Nephron progenitor cell (in vitro differentiated cells): ENCODE data around the gene BTBD2.

Experiments
- DNase-seq: peaks from one replicate; pipeline ENCODE4 v3.0.0; 2021
- H3K27ac Mint-ChIP-seq: 2 replicates; pipeline ENCODE4 v1.8.0; 2021; ENCODE audit warnings: mild to moderate bottlenecking, moderate library complexity, mixed read lengths
- H3K27me3 Mint-ChIP-seq: 2 replicates; pipeline ENCODE4 v1.8.0; 2021; ENCODE audit warnings: mild to moderate bottlenecking, low read depth, mixed read lengths; ENCODE audit not compliant: poor library complexity
- H3K36me3 Mint-ChIP-seq: 2 replicates; pipeline ENCODE4 v1.8.0; 2021; ENCODE audit warnings: low read depth, mixed read lengths
- H3K4me1 Mint-ChIP-seq: 2 replicates; pipeline ENCODE4 v1.8.0; 2021; ENCODE audit warnings: mixed read lengths
- H3K4me3 Mint-ChIP-seq: 2 replicates; pipeline ENCODE4 v1.8.0; 2021; ENCODE audit warnings: mild to moderate bottlenecking, moderate library complexity, mixed read lengths
- H3K9me3 Mint-ChIP-seq: 2 replicates; pipeline ENCODE4 v1.8.0; 2021; ENCODE audit warnings: mild to moderate bottlenecking, moderate library complexity, mixed read lengths
- TF ChIP-seq, protein P1 (sequence below): fragments of 200-600 bp; sonication (generic); IDR thresholded peaks from 2 replicates; pipeline ENCODE4 v1.5.0; 2021; ENCODE audit warnings: antibody characterized with exemption

Gene BTBD2

DNA sequence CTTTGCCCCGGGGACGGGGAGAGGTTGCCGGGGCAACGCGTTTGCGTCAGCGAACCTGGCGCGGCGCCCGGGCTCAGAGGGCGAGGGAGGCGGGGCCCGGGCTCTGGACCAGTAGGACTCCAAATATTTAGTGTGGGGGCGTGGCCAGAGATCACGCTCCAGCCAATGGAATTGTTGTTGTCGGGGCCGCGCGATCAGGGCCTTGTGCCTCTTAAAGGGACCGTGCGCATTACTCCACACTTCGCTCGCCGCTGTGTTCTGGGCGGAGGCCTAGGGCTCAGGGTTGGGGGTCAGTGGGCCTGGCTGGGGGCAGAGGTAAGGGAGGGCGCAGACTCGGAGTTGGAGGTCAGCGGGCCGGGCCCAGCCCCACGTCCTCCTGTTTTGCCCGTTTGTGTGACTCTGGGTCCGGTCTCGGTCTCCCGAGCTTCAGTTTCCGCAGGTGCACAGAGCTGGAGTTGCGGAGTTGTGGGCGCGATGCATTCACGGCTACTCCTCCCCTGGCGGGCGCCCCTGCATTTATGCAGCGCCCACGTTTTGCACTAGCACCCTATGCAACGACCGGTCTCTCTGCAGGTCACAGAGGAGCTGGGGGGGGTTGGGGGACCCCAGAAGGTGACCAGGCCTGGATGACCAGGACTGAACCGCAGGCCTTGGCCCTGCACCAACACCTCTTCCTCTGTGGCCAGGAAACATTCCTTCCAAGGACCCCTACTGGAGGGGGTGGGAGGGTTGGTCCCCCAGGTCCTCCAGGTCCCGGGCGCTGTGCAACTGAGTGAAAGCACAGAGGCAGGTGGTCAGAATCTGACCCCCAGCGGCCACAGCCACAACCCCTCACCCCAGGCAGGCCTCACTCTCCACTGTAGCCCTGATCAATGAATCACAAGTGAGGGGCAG is 46.2 kb upstream of the BTBD2 start:
- DNase-seq = peak; percentile 99
- TF ChIP-seq, protein P1, sequence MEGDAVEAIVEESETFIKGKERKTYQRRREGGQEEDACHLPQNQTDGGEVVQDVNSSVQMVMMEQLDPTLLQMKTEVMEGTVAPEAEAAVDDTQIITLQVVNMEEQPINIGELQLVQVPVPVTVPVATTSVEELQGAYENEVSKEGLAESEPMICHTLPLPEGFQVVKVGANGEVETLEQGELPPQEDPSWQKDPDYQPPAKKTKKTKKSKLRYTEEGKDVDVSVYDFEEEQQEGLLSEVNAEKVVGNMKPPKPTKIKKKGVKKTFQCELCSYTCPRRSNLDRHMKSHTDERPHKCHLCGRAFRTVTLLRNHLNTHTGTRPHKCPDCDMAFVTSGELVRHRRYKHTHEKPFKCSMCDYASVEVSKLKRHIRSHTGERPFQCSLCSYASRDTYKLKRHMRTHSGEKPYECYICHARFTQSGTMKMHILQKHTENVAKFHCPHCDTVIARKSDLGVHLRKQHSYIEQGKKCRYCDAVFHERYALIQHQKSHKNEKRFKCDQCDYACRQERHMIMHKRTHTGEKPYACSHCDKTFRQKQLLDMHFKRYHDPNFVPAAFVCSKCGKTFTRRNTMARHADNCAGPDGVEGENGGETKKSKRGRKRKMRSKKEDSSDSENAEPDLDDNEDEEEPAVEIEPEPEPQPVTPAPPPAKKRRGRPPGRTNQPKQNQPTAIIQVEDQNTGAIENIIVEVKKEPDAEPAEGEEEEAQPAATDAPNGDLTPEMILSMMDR = no peak
- H3K4me1 Mint-ChIP-seq = peaks cover 53% of the 10 kb centered on the region
- H3K27ac Mint-ChIP-seq = peak overlapping the region; percentile 97
- H3K36me3 Mint-ChIP-seq = no peaks in the 10 kb centered on the region
- no peaks in the 10 kb centered on the region for H3K27me3 Mint-ChIP-seq
- H3K9me3 Mint-ChIP-seq = no peaks in the 10 kb centered on the region
- peak overlapping the region; percentile 82 for H3K4me3 Mint-ChIP-seq

DNA sequence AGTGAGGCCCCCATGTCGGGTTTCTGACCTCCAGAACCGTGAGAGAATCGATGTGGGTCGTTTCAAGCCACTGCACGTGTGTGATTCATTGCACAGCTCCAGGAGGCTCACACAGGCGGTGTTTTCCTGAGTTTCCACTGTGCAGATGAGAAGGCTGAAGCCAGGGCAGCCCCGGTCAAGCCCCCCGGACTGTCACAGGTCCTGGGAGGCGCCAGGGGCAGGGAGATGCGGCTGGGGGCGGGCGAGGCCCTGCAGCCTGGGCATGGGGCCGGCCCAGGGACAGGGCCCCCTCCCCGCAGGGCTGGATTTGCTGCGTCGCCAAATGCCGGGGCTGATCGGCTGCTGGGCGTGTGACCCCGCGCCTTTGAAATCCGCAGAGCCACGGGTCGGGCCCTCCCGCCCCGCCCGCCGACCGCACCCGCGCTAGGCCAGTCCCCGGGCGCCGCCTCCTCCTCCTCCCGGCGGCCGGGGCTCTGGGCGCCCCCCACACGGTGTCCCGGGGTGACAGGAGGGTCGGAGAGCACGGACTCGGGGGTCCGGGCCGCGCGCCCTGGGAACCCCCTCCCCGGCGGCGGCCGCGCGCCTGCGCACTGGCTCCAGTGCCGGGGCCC is 45.5 kb upstream of the BTBD2 start:
- DNase-seq = no peak
- Mint-ChIP-seq H3K4me1 (peaks cover 57% of the 10 kb centered on the region), H3K27me3 (no peaks in the 10 kb centered on the region), H3K36me3 (no peaks in the 10 kb centered on the region), H3K4me3 (peak overlapping the region; percentile 84), H3K9me3 (no peaks in the 10 kb centered on the region), H3K27ac (peak overlapping the region; percentile 99)
- TF ChIP-seq, protein P1 = no peak

DNA sequence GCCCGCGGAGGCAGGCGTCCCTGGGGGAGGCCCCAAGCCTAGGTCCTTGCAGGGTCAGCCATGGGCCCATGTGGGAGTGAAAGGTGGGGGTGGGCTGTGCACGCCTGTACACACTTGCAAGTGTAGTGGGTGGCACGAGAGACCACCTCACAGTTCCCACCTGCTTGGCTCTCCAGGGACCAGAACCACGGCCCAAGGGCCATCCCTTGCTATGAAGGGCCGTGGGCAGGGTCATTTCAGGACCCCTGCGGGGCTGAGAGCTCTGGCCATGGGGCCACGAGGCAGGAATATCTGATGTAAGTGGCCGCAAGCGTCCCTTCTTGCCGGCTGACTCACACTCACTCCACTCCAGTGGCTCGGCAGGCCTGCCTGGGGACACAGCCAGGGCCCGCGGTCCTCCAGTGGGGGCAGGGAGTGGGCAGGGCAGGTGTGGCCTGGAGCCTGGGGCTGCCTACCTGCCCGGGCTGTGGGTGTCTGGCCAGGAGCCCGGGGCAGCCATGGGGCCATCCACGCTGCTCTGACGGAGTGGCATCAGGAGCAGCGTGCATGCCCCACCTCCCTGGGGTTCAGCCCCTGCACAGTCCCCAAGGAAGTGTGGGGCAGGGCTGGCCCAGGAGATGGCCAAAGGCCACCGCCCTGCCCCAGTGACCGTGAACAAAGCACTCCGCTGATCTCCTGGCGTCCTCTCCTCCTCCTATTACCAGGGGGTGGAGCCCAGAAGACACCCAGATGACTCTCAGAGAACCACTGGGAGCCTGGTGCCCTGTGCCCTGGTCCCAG is 44.1 kb upstream of the BTBD2 start:
- Mint-ChIP-seq H3K27me3 (no peaks in the 10 kb centered on the region), H3K4me3 (peak overlapping the region; percentile 84), H3K36me3 (no peaks in the 10 kb centered on the region), H3K27ac (peak overlapping the region; percentile 99), H3K9me3 (no peaks in the 10 kb centered on the region), H3K4me1 (peaks cover 61% of the 10 kb centered on the region)
- TF ChIP-seq, protein P1 = no peak
- peak; percentile 61 for DNase-seq

DNA sequence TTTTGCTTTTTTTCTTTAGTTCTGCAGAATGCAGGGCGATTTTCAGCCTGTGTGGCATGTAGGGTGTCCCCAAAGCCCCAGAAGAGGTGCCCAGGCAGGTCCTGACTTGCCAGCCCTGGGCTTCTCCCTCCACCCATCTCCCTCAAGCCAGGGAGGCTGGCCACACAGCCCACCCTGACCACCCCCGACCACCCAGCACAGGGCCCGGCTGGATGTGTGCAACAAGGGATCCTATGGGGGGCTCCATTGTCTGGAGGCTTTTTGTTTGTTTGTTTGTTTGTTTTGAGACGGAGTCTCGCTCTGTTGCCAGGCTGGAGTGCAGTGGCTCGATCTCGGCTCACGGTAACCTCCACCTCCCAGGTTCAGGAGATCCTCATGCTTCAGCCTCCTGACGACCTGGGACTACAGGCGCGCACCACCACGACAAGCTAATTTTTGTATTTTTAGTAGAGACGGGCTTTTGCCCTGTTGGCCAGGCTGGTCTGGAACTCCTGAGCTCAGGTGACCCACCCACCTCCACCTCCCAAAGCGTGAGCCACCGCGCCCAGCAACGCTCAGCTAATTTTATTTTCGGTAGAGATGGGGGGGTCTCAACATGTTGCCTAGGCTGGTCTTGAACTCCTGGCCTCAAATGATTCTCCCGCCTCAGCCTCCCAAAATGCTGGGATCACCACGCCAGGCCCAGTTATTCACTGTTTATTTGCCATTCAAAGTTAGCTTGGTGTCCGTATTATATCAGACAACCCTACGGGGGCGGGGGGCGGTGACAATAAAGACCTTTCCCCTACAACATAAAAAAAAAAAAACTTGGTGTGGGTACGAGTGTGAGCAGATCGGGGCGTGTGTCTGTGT is 43.3 kb upstream of the BTBD2 start:
- H3K9me3 Mint-ChIP-seq = no peaks in the 10 kb centered on the region
- DNase-seq = no peak
- H3K4me3 Mint-ChIP-seq = peak overlapping the region; percentile 57
- TF ChIP-seq, protein P1 = no peak
- H3K27ac Mint-ChIP-seq = peak overlapping the region; percentile 95
- H3K36me3 Mint-ChIP-seq = no peaks in the 10 kb centered on the region
- no peaks in the 10 kb centered on the region for H3K27me3 Mint-ChIP-seq
- H3K4me1 Mint-ChIP-seq = peaks cover 54% of the 10 kb centered on the region
